Neural progenitor cell (in vitro differentiated cells): ENCODE measurements around the gene CADPS.

Experiments used
- EZH2 ChIP-seq: fragments of 200-600 bp; sonication (generic); IDR thresholded peaks from 2 replicates; pipeline ENCODE4 v1.6.1; 2017; ENCODE audit warnings: antibody characterized with exemption, mild to moderate bottlenecking, moderate library complexity
- EZH2phosphoT487 ChIP-seq: fragments of 200-600 bp; sonication (generic); IDR thresholded peaks from 2 replicates; pipeline ENCODE4 v1.6.1; 2017; ENCODE audit warnings: antibody characterized with exemption
- TF ChIP-seq, protein P1 (sequence below): fragments of 200-600 bp; sonication (generic); IDR thresholded peaks from 2 replicates; pipeline ENCODE4 v1.5.1; 2017; ENCODE audit warnings: antibody characterized with exemption, mild to moderate bottlenecking

DNA sequence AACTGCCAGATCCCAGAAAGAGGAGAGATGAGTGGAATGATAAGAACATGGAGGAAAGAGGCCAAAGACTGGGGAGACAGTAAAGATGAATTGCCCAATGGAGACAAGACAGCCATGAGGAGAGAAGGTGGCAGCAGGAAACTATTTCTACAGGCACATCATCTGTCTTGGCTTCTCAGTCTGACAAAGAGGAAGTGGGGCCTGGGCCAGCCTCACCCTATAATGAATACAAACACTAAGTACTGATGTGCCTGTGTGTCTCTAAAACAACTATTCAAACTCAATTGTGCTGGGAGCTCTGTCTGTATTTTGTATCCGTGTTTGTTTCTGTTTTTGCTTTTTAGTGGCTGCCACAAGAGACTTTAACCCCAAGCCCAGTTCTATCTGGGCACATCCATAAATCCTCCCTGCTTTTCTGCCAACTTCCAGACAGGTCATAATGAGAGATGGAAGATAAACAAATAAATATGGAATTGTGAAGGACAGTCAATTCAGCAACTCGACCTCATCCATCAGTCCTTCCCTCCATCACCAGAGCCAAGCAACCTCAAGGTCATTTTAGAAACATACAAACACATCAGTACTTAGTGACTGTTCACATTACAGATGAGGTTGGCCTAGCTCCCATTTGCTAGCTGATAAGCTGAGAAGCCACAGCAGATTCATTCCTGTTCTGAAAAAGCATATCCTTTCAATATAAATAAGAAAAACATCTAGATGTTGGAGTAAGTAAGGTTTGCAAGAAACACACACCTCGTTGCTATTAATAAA lies 116.7 kb downstream of the CADPS start:
- TF ChIP-seq, protein P1, sequence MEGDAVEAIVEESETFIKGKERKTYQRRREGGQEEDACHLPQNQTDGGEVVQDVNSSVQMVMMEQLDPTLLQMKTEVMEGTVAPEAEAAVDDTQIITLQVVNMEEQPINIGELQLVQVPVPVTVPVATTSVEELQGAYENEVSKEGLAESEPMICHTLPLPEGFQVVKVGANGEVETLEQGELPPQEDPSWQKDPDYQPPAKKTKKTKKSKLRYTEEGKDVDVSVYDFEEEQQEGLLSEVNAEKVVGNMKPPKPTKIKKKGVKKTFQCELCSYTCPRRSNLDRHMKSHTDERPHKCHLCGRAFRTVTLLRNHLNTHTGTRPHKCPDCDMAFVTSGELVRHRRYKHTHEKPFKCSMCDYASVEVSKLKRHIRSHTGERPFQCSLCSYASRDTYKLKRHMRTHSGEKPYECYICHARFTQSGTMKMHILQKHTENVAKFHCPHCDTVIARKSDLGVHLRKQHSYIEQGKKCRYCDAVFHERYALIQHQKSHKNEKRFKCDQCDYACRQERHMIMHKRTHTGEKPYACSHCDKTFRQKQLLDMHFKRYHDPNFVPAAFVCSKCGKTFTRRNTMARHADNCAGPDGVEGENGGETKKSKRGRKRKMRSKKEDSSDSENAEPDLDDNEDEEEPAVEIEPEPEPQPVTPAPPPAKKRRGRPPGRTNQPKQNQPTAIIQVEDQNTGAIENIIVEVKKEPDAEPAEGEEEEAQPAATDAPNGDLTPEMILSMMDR = no peak
- no peak for TF ChIP-seq EZH2phosphoT487
- TF ChIP-seq EZH2 = no peak
